ENCODE measurements around the gene MVK.

DNA sequence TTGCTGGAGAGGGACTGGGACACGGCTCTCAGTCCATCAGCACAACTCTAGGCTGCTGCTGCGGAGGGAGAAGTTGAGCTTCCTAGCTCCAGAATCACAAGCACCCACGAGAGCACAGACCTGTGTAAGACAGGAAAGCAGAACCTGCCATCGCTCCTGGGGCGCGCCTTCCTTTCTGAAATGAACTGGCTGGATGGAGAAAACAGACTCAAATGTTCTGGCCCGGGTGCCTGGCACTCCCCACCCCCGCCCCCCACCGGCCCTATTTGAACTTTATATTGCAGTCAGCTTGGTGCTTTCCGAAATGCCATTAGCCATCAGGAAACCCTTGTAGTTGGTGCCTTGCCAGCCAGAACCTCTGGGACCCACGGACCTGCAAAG is 23.8 kb downstream of the MVK start:
- TF ChIP-seq, protein P1, sequence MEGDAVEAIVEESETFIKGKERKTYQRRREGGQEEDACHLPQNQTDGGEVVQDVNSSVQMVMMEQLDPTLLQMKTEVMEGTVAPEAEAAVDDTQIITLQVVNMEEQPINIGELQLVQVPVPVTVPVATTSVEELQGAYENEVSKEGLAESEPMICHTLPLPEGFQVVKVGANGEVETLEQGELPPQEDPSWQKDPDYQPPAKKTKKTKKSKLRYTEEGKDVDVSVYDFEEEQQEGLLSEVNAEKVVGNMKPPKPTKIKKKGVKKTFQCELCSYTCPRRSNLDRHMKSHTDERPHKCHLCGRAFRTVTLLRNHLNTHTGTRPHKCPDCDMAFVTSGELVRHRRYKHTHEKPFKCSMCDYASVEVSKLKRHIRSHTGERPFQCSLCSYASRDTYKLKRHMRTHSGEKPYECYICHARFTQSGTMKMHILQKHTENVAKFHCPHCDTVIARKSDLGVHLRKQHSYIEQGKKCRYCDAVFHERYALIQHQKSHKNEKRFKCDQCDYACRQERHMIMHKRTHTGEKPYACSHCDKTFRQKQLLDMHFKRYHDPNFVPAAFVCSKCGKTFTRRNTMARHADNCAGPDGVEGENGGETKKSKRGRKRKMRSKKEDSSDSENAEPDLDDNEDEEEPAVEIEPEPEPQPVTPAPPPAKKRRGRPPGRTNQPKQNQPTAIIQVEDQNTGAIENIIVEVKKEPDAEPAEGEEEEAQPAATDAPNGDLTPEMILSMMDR (IDR thresholded peaks at IDR 0.05), result no peak
- no peak for TF ChIP-seq POLR2A (IDR thresholded peaks at IDR 0.05)

All from body of pancreas (tissue), 4 donors.